Breast epithelium (tissue), 4 donors: ENCODE data around the gene CAMSAP1. TPM values are rescaled to one million over a fixed set of nuclear protein-coding genes. Genes with fewer than 3 reads are reported as not detected.

Experiments
- DNase-seq, 2 donors: peaks; one replicate each; pipeline ENCODE4 v3.0.0-alpha.2; 2019; ENCODE audit warnings: low spot score in 2 of 2
- H3K27ac ChIP-seq, 2 donors: fragments of 200-600 bp; sonication (generic) in 1 of 2; one replicate each; pipeline ENCODE4 v1.5.1; 2016 to 2019; ENCODE audit warnings: mild to moderate bottlenecking in 1 of 2
- H3K27me3 ChIP-seq, 2 donors: fragments of 200-600 bp; sonication (generic) in 1 of 2; one replicate each; pipeline versions ENCODE4 v1.5.1 to v1.6.0; 2017 to 2019; ENCODE audit warnings: control low read depth in 1 of 2, mild to moderate bottlenecking in 1 of 2
- H3K36me3 ChIP-seq: fragments of 200-600 bp; one replicate; pipeline ENCODE4 v1.5.1; 2019
- H3K4me1 ChIP-seq, 2 donors: fragments of 200-600 bp; sonication (generic); one replicate each; pipeline ENCODE4 v1.5.1; 2016 to 2019; ENCODE audit warnings: control low read depth in 1 of 2
- H3K4me3 ChIP-seq, 3 donors: fragments of 200-600 bp; sonication (generic); 1 replicate in 2 of 3; 2 replicates in 1 of 3; pipeline ENCODE4 v1.5.1; 2016 to 2019; ENCODE audit warnings: mild to moderate bottlenecking in 3 of 3, moderate library complexity in 2 of 3
- H3K9me3 ChIP-seq, 2 donors: fragments of 200-600 bp; sonication (generic) in 1 of 2; one replicate each; pipeline ENCODE4 v1.5.1; 2016 to 2019; ENCODE audit warnings: control low read depth in 1 of 2
- CTCF ChIP-seq, 3 donors: fragments of 450-650 bp; IDR thresholded peaks; one replicate each; pipeline ENCODE4 v1.5.1; 2016 to 2017; ENCODE audit warnings: antibody characterized with exemption in 3 of 3, mild to moderate bottlenecking in 3 of 3, moderate library complexity in 3 of 3
- POLR2A ChIP-seq: fragments of 450-650 bp; IDR thresholded peaks from one replicate; pipeline ENCODE4 v1.6.1; 2016; ENCODE audit warnings: antibody characterized with exemption, mild to moderate bottlenecking, moderate library complexity
- POLR2AphosphoS5 ChIP-seq, 3 donors: sonication (generic); formaldehyde crosslinking; IDR thresholded peaks; one replicate each; pipeline ENCODE4 v1.6.1; 2017; ENCODE audit warnings: antibody characterized with exemption in 3 of 3
- intact Hi-C: fragments of 100-400 bp; cut with DNase I; formaldehyde crosslinking; loops from one replicate; pipeline ENCODE4 v1.15.1; 2023; ENCODE audit warnings: low total_unique reads
- total RNA-seq, 3 donors: library from RNA; depleted of rRNA; stranded (reverse); fragments of >200 nt; gene quantifications; one replicate each; pipeline ENCODE4 v1.1.0, GENCODE V29; 2016

Gene CAMSAP1
- total RNA-seq, 3 donors from 2014 or later: 25.0 to 29.8 (median 29.0) TPM

GRCh38 chr9:135798263-135798585, 109.1 kb downstream of the CAMSAP1 start:
- intact Hi-C loops: no loop called here
- no peak for TF ChIP-seq CTCF (IDR thresholded peaks at IDR 0.05)
- TF ChIP-seq POLR2AphosphoS5 (IDR thresholded peaks at IDR 0.05): no peak
- no peak for TF ChIP-seq POLR2A
- Histone ChIP-seq H3K27me3 (no peaks in the 10 kb centered on the region), H3K4me3 (no peak overlapping the region), H3K9me3 (no peaks in the 10 kb centered on the region), H3K27ac (no peak overlapping the region), H3K4me1 (no peaks in the 10 kb centered on the region), H3K36me3 (no peaks in the 10 kb centered on the region)
- no peak for DNase-seq

DNA sequence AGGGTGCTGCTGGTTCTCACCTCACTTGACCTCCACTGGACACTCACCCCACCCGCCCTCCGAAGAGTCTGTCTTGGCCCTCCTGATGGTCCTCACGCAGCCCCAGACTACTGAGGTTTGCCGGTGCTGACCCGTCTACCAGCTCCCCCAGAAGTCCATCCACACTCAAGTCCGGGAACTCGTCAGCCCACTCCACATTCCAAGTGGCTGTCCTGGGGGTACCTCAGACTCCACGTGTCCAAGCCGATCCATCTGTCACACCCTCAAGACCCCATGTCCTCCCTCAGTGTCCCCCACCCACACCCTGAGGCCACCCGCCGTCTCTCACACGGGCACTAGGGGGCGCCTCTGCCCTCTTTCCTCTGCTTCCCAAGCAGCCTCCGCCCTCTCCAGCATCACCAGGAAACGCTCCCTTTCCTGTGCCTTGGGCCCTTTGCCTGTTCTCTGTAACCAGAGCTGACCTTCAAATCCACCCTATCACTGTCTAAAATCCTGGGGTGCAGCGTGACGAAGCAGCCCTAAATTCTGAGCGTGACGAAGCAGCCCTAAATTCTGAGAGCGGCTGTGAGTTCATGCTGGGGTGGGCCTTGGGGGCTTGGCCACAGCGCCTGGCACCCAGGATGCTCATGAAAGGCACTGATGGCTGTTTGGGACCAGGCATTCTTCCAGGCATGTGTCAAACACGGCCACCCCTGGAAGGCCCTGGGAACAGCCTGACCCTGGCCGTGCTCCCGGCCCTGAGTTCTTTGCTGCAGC, 109.7 kb downstream of the CAMSAP1 start:
- Histone ChIP-seq H3K36me3 (no peaks in the 10 kb centered on the region), H3K9me3 (no peaks in the 10 kb centered on the region), H3K27ac (no peak overlapping the region), H3K4me3 (no peak overlapping the region), H3K4me1 (no peaks in the 10 kb centered on the region), H3K27me3 (no peaks in the 10 kb centered on the region)
- intact Hi-C loops: no loop called here
- no peak for DNase-seq
- no peak for TF ChIP-seq POLR2A
- peak in 2 of 3 donors; percentile 13 to 16 for TF ChIP-seq CTCF (IDR thresholded peaks at IDR 0.05)
- no peak for TF ChIP-seq POLR2AphosphoS5 (IDR thresholded peaks at IDR 0.05)

DNA sequence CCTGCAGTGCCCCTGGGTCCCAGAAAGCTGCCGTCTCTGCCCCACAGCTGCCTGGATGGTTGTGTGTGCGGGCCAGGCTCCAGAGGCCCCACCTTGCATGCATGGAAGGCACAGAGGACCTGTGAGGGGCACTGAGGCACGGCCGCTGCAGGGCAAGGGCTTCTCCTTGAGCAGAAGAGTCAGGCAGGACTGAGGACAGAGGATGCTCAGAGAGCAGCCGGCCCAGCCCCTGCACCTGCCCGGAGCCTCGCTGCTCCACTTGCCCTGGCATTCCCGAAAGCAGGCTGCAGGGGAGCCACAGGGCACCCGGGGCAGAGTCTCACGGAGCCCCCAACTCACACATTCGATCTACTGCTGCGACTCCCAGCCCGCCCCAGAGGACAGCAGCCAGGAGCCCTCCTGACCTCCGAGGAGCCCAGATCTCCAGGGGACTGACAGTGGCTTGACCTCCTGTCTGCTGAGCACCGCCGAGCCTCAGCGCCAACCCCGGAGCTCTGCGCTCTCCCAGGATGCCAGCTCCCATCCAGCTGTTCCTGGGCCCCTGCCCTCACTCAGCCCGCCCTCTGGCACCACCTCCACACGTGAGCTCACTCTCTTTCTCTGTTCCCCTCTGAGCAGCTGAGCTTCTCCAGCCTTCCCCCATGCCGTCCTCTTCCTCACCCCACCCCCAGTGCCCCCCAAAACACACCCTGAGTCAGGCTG, 110.4 kb downstream of the CAMSAP1 start:
- no peak for DNase-seq
- H3K4me3 ChIP-seq: no peak overlapping the region
- TF ChIP-seq POLR2AphosphoS5 (IDR thresholded peaks at IDR 0.05) (no peak), CTCF (IDR thresholded peaks at IDR 0.05) (no peak), POLR2A (no peak)
- no peaks in the 10 kb centered on the region for H3K36me3 ChIP-seq
- no peaks in the 10 kb centered on the region for H3K4me1 ChIP-seq
- intact Hi-C loops: no loop called here
- H3K27ac ChIP-seq: no peak overlapping the region
- no peaks in the 10 kb centered on the region for H3K9me3 ChIP-seq
- H3K27me3 ChIP-seq: no peaks in the 10 kb centered on the region

DNA sequence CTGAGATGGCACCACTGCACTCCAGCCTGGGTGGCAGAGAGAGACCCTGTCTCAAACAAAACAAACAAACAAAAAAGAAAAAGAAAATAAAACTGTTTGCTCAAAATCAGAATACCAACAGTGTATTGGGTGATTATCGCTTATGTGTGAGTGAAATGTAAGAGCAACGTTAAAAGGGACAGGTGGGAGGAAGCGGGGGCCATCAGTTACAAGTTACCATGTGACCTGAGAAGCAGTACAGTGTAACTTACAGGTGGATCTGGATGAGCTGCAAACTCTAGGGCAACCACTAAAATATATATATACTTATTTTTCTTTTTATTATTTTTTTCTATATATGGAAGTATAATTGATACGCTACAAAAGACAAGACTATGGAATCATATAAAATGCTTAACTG, 112.0 kb downstream of the CAMSAP1 start:
- no peaks in the 10 kb centered on the region for H3K9me3 ChIP-seq
- no peak for TF ChIP-seq POLR2AphosphoS5 (IDR thresholded peaks at IDR 0.05)
- no peak for TF ChIP-seq POLR2A
- TF ChIP-seq CTCF (IDR thresholded peaks at IDR 0.05): no peak
- no peaks in the 10 kb centered on the region for H3K36me3 ChIP-seq
- no peak for DNase-seq
- peaks cover 0 to 5% of the 10 kb centered on the region in 2 donors for H3K27me3 ChIP-seq
- H3K27ac ChIP-seq: no peak overlapping the region
- intact Hi-C loops: no loop called here
- no peaks in the 10 kb centered on the region for H3K4me1 ChIP-seq
- no peak overlapping the region for H3K4me3 ChIP-seq

- intact Hi-C loops: no loop called here
- no peak for DNase-seq
- TF ChIP-seq POLR2A: no peak
- Histone ChIP-seq H3K4me1 (no peaks in the 10 kb centered on the region), H3K27me3 (peaks cover 0 to 5% of the 10 kb centered on the region in 2 donors), H3K9me3 (no peaks in the 10 kb centered on the region), H3K4me3 (no peak overlapping the region), H3K27ac (no peak overlapping the region), H3K36me3 (no peaks in the 10 kb centered on the region)
Measured at GRCh38 chr9:135794361-135794885, 112.9 kb downstream of the CAMSAP1 start.
